ENCODE data around the gene GRAMD2B.

The GRAMD2B gene

DNA sequence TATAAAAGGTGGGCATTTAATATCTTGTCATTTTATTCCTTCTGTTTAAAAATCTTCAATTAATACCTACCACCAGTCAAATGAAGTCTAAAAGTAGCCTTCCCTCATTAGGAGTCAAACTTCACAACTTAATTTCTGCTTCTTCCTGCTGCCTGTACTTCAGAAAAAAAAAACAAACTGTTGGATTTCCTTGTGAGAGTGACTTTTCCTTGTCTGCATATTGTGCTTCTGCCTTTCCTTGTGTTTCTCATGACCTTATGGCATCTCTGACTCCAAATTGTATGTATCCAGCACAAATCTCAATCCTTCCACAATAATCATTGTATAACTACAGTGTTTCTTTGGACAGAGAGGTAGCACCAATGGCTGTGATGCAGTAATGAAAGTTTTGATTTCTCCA is 32.1 kb downstream of the GRAMD2B start:
- DNase-seq (ENCODE audit: low read depth): no peak
- TF ChIP-seq, protein P1, sequence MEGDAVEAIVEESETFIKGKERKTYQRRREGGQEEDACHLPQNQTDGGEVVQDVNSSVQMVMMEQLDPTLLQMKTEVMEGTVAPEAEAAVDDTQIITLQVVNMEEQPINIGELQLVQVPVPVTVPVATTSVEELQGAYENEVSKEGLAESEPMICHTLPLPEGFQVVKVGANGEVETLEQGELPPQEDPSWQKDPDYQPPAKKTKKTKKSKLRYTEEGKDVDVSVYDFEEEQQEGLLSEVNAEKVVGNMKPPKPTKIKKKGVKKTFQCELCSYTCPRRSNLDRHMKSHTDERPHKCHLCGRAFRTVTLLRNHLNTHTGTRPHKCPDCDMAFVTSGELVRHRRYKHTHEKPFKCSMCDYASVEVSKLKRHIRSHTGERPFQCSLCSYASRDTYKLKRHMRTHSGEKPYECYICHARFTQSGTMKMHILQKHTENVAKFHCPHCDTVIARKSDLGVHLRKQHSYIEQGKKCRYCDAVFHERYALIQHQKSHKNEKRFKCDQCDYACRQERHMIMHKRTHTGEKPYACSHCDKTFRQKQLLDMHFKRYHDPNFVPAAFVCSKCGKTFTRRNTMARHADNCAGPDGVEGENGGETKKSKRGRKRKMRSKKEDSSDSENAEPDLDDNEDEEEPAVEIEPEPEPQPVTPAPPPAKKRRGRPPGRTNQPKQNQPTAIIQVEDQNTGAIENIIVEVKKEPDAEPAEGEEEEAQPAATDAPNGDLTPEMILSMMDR (conservative IDR thresholded peaks at IDR 0.05; ENCODE audit: low read depth, low read length): no peak
- H3K4me3 ChIP-seq (ENCODE audit: low read depth, low read length): no peak overlapping the region

DNA sequence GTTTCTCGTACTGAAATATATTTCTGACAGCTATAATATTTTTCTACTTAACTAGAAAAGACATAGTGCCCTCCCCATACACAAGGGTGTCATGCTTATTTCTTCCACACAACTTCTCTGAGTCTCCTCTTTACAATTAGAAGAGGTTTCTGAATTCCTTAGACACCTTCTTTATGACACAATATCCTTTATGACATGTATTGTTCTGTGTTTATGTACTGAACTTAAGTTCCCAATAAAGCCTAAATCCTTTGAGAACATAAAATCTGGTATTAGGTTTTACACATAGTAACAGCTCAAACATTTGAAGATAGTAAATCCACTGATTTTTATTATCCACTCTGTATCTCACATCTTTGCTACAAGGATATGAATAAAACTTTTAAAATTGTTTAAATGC is 32.5 kb downstream of the GRAMD2B start:
- TF ChIP-seq, protein P1 (conservative IDR thresholded peaks at IDR 0.05; ENCODE audit: low read depth, low read length): no peak
- H3K4me3 ChIP-seq (ENCODE audit: low read depth, low read length): no peak overlapping the region
- no peak for DNase-seq (ENCODE audit: low read depth)

DNA sequence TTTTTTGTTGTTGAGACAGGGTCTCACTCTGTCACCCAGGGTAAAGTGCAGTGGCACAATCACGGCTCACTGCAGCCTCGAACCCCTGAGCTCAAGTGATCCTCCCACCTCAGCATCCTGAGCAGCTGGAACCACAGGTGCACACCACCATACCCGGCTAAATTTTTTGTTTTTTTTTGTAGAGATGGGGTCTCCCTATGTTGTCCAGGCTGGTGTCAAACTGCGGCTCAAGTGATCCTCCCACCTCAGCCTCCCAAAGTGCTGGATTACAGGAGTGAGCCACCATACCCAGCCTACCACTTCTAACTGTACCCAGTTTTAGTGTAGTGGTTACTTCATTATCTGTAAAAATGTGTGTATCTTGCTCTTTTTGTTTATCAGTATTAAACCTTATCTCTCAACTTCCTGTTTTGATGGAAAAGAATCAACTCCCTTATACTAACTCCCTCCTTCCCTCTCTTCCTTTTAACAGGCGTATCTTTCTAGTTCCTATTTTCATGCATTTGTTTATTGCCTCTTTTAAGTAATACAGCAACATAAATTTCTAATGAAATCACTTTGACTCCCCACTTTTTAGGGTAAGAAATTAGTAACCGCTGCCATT is 33.1 kb downstream of the GRAMD2B start:
- DNase-seq (ENCODE audit: low read depth): no peak
- no peak overlapping the region for H3K4me3 ChIP-seq (ENCODE audit: low read depth, low read length)
- TF ChIP-seq, protein P1 (conservative IDR thresholded peaks at IDR 0.05; ENCODE audit: low read depth, low read length): no peak

DNA sequence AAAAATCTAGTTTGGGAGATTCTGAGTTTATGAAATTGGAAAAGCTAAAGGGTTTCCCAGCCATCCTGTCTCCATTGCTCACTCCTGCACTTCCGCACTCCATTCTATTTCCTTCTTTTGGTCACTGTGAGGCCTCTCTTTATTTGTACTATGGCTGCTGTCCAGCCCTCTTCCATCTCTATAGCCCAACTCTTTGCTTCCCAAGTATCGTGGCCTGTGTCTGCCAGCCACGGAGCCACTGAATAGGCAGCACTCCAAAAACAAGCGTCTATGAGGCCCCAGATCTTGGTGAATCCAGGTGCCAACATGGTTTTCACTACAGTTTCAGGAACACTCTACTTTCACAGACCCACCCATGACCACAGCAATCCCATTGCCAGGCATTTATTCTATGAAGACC is 37.2 kb downstream of the GRAMD2B start:
- TF ChIP-seq, protein P1 (conservative IDR thresholded peaks at IDR 0.05; ENCODE audit: low read depth, low read length): no peak
- DNase-seq (ENCODE audit: low read depth): no peak
- no peak overlapping the region for H3K4me3 ChIP-seq (ENCODE audit: low read depth, low read length)

DNA sequence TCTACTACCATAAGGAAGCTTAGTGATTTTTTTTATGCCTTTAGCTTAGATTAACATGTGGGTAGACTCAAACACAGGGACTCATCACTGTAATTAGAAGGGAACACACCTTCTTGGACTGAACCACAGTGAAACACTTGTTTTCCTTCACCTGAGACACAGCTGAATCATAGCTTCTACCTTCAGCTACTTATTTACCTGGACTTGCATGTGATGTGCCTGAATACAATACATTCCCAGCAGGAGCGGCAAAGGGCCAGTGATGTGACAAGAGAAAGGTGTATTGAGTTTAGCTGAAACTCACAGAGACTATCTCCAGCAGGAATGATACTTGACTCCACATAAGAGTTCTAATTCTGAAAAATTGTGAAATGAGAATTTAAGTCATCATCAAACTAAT is 37.8 kb downstream of the GRAMD2B start:
- H3K4me3 ChIP-seq (ENCODE audit: low read depth, low read length): no peak overlapping the region
- TF ChIP-seq, protein P1 (conservative IDR thresholded peaks at IDR 0.05; ENCODE audit: low read depth, low read length): no peak
- no peak for DNase-seq (ENCODE audit: low read depth)

DNA sequence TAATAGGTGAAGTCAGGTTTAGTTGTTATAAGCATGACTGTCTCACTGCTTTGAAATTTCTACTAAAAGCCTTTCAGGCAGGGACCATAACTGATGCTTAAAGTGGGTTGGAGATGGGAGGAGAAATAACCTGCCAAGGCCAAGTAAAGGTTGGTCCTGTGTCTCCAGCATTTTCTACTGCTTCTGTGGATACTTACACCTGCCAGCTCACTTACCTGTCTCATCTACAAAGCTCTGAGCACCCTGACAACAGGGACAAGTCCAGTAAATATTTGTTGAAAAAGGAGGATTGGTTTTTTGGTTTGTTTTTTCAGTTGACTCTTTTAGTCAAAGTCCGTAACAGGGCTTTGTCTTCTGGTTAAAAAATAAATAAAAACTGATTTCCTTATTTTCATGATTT is 38.6 kb downstream of the GRAMD2B start:
- H3K4me3 ChIP-seq (ENCODE audit: low read depth, low read length): no peak overlapping the region
- TF ChIP-seq, protein P1 (conservative IDR thresholded peaks at IDR 0.05; ENCODE audit: low read depth, low read length): no peak
- DNase-seq (ENCODE audit: low read depth): no peak

DNA sequence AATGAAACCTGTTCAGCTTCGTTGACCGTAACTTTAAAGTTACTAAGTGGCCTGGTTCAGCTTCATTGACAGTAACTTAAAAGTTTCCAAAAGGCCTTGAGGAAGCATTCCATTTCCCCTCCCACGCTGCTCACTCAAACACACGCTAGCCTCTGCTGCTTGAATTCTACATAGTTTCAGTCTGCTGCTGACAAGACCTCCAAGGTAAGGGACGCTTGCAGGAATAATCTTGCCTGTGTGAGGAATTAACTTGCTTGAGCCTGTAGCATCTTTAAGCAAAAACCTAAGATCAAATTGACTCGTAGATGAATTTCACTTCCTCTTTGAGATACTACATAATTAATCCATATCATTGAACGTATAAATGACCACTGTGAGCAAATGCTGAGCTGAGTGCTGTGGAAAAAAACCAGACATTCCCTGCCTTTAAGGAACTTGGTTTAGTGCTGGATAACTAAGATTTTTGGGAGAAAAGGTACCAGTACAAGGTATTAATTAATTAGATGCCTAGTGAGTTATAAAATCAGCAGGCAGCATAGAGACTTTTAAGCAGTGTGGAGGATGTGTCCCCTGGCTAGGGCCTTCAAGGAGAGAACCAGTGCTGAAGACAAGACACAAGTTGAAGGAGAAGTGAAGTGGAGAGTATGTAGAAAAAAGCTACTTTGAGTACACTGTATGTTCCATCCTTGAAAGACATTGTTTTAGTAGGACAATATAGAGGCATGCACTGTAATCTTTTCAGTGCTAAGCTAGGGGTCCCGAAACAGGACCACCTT is 39.2 kb downstream of the GRAMD2B start:
- TF ChIP-seq, protein P1 (conservative IDR thresholded peaks at IDR 0.05; ENCODE audit: low read depth, low read length): no peak
- H3K4me3 ChIP-seq (ENCODE audit: low read depth, low read length): no peak overlapping the region

More for the DNA sequence above, 39.2 kb downstream of the GRAMD2B start:
- peak; percentile 70 for DNase-seq (ENCODE audit: low read depth)
